ELF-1 (cell line): ENCODE measurements around the gene EFCAB9.
A peak's percentile ranks its signal among the peaks of the same experiment; 100 is the strongest.

Source experiments
- DNase-seq: peaks from one replicate; pipeline ENCODE4 v3.0.0-alpha.2; 2016; ENCODE audit warnings: low read depth, low spot score

EFCAB9 gene

GRCh38 chr5:172165465-172165864 is 28.5 kb upstream of the EFCAB9 start:
- DNase-seq: no peak

- DNase-seq: no peak
These were observed 27.7 kb upstream of the EFCAB9 start for GRCh38 chr5:172166030-172166826.

GRCh38 chr5:172167895-172168294 is 26.1 kb upstream of the EFCAB9 start:
- no peak for DNase-seq

DNA sequence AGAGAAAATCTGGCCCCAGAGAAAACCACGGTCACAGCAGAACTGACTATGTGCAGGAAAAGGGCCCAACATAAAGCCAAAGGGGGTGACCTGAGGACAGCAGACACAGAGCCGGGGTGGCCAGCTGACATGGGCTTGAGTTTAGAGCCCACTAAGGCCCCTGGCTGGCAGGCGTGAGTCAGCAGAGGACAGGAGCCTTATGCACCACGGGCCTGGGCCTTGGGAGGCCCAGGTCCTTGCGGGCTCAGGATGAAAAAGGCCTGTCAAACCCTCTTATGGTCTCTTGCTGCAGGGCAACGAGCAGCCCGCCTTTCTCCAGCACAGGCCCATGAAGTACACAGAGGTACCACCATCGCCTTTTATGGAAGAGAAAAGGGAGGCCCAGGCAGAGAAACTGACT is 25.7 kb upstream of the EFCAB9 start:
- no peak for DNase-seq

- DNase-seq: no peak
These were observed 24.8 kb upstream of the EFCAB9 start for GRCh38 chr5:172169216-172169615.

DNA sequence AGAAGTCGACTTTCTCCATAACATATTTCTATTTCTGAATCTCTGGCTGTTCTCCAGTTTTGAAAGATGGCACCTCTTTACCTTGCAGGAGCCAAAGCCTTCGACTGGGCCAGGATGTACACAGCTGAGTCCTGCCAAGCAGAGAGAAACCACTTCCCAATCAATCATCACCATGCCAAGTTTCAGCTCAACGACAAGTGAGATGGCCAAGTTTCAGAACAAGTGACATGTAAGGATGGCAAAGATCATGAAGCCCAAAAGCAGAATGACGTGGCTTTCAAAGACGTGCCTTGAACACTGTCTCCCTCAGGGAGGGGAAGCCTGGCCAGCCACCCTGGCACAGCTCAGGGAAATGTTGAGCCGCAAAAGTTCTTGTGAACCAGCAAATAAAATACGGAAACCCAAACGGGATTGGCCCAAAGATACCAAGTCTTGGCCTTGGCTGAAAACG is 23.7 kb upstream of the EFCAB9 start:
- DNase-seq: no peak

DNA sequence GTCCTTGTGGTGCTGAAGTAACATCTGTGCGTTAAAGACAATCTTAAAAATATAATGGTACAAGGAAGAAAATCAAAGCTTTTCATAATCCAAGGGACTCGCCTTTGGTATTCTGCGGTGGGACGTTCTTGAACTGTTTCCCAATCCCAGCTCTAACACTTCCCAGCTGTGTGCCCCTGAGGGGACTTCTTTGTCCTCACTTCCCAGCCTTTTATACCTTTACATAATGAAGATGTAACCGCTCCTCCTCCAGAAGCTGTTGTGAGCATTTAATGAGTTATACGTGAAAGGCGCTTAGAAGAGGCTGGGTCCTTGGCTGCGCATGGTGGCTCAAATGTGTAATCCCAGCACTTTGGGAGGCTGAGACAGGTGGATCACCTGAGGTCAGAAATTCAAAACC is 22.9 kb upstream of the EFCAB9 start:
- peak; percentile 52 for DNase-seq

GRCh38 chr5:172172912-172173563 is 20.9 kb upstream of the EFCAB9 start:
- peak; percentile 76 for DNase-seq

DNA sequence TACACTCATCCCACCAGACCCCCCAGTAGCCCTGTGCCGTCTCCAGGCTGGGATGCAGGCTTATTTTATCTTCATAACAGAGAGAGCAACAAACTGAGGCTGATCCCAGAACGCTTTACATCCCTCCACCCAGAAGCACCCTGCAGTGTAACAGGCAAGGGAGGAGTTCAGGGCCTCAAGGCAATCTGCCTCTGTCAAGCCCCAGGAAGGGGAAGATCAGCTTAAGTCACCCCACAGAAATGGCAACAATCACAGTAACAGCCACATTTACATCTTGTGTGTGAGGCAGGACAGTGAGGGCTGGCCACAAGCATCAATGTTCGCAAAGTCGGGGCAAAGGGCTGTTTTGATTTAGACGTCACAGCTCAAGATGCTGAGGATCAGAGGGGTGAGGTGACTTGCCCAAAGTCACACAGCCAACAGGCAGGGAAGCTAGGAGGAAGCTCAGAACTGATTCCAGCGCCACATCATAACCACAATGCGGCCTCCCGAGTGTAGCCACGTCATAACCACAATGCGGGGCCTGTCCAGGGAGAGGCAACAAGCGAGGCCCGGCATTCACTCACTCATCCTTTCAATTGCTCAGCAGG is 20.3 kb upstream of the EFCAB9 start:
- no peak for DNase-seq

DNA sequence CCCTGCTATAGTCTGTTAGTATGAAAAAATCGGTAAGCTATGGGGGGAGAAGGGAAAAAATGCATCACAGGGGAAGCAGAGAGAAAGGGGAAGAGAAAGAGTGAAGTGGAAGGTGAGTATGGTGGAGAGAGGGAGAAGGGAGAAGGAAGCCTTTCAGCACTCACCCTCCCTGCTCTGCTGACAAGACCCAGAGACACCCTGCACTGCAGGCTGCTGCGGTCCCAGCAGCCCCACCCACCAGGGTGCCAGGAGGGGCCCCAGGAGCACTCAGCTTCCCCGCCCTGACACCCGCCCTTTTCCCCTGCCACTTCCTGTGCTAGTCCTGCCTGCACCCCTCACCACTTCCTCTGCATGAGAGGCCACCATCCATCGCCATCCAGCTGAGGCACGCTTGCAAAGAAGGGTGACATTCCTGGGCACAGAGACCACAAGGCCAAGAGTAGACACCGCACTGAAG is 18.7 kb upstream of the EFCAB9 start:
- no peak for DNase-seq

GRCh38 chr5:172177176-172177575 is 16.8 kb upstream of the EFCAB9 start:
- no peak for DNase-seq

DNA sequence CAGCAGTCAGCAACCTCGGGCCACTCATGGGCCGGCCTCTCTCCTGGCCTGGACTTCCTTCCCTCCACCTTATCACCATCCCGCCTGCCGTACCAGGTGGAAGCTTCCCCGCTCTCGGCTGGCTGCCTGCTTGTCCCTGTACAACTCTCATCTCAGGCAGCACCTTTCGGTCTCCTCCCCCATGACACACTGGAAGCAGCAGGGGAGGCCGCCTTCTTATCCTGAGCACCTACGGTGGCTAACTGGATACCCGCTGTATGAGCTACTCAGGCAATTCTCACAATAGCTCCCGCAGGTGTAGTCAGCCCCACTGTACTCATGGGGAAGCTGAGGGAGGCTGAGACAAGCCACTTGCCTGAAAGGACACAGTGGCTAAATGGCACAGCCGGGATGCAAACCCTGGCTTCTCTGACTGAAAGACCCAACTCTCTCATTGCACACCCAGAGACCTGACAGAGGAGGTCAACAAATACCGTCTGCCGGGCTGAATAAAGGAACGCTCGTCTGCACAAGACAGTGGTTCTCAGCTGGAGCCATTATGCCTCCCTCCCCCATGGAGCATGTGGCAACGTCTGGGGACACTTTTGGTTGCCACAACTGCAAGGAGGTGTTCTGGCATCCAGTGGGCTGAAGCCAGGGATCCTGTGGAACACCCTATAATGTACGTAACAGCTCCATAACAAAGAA is 15.5 kb upstream of the EFCAB9 start:
- DNase-seq: peak; percentile 36

- peak; percentile 83 for DNase-seq
These were observed 14.7 kb upstream of the EFCAB9 start for GRCh38 chr5:172178991-172179989.

- no peak for DNase-seq
These were observed 13.0 kb upstream of the EFCAB9 start for GRCh38 chr5:172180936-172181335.

- no peak for DNase-seq
These were observed 11.7 kb upstream of the EFCAB9 start for GRCh38 chr5:172182291-172182690.

DNA sequence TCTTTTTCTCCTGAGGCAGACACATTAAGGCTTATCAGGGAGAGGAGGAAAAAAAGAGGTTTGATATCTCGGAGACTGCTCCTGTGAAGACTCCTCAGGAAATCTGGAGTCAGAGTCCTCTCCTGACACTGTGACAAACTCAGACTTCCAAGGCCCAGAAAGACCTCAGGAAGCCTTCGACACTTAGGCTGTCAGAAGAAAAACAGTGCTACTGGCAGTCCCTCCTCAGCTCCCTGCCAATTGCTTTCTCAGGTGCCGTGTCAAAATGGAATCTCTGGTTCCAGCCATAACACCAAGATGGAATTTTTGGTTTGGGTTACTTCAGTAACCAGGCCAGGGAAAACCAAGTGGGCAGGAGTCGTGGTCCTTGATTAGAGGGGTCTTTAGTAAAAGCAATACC is 10.1 kb upstream of the EFCAB9 start:
- DNase-seq: no peak

DNA sequence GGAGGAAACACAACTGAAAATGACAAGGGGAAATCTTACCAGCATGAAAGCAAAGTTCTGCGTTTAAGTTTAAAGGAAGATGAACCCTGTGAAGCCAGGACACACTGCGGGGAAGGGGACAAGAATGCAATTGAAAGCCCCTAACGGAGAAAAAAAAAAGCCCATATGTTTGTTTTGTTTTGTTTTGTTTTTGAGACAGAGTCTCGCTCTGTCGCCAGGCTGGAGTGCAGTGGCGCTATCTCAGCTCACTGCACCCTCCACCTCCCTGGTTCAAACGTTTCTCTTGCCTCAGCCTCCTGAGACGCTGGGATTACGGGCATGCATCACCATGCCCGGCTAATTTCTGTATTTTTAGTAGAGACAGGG is 8.9 kb upstream of the EFCAB9 start:
- DNase-seq: no peak

- no peak for DNase-seq
These were observed 7.8 kb upstream of the EFCAB9 start for GRCh38 chr5:172186114-172186695.

DNA sequence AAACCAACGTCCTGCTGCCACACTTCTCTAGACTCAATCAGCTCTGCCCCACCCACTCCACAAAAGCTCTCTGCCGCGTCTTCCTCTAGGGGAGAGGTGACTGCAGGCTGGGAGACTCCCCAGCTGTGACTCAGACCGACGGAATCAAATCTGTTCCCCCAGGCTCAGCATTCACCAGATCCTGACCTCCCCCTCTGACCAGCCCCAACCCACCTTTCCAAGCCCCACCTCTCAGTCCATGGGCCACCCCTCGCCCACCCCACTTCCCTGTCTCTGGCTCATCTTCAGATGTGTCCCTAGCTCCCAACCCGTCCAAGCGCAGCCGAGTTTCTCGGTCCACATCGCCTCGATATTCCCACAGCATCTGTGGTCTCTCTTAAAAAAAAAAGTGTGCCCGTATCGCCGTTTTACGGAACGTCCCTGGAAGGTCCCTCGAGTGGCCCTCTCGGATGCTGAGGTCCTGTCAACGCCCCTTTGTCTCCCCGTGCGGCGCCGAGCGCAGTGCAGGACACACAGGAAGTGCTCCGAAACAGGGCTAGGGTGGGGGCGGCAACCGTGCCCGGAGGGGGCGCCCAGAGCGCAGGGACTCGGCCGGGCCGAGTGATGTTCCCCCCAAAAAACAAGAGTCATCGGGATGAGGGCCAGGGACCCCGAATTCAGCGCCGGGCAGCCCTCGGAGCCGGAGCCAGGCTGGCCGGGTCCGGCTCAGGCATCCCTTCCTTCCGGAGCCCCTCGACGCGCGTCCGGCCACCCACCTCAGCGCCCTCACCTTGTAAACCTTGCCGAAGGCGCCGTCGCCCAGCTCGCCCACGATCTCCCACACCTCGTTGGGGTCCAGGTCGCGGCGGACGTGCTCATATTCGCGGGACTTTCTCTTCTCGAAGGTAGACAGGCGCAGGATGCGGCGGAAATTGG is 6.6 kb upstream of the EFCAB9 start:
- peak; percentile 74 for DNase-seq
